Fibroblast of lung (primary cell): ENCODE measurements around the gene SLCO1B3.

ENCODE experiments used
- EZH2 ChIP-seq: IDR thresholded peaks from 2 replicates; pipeline ENCODE4 v1.5.1; 2012; ENCODE audit warnings: low read length, control low read depth, mild to moderate bottlenecking; ENCODE audit errors: missing control alignments
- TF ChIP-seq, protein P1 (sequence below), 2 donors: IDR thresholded peaks in 1 of 2; conservative IDR thresholded peaks in 1 of 2; 1 replicate in 1 of 2; 2 replicates in 1 of 2; pipeline ENCODE4 v1.5.1; 2011 to 2012; ENCODE audit warnings: low read length in 2 of 2, control low read depth in 1 of 2, inconsistent platforms in 1 of 2, low read depth in 1 of 2, mild to moderate bottlenecking in 1 of 2

GRCh38 chr12:20931894-20932293 lies 121.4 kb downstream of the SLCO1B3 start:
- TF ChIP-seq, protein P1, sequence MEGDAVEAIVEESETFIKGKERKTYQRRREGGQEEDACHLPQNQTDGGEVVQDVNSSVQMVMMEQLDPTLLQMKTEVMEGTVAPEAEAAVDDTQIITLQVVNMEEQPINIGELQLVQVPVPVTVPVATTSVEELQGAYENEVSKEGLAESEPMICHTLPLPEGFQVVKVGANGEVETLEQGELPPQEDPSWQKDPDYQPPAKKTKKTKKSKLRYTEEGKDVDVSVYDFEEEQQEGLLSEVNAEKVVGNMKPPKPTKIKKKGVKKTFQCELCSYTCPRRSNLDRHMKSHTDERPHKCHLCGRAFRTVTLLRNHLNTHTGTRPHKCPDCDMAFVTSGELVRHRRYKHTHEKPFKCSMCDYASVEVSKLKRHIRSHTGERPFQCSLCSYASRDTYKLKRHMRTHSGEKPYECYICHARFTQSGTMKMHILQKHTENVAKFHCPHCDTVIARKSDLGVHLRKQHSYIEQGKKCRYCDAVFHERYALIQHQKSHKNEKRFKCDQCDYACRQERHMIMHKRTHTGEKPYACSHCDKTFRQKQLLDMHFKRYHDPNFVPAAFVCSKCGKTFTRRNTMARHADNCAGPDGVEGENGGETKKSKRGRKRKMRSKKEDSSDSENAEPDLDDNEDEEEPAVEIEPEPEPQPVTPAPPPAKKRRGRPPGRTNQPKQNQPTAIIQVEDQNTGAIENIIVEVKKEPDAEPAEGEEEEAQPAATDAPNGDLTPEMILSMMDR (conservative IDR thresholded peaks at IDR 0.05 in 1 of 2, IDR thresholded peaks at IDR 0.05 in 1 of 2; ENCODE audit: low read depth in 1 of 2, low read length in 2 of 2) = no peak
- no peak for TF ChIP-seq EZH2
